GM21360 (cell line): ENCODE data around the gene GOSR2.
"Not testable (repeated sequence)": the region's sequence is repeated elsewhere in the genome, so short reads cannot be mapped to it uniquely, and the experiment has no call there.

Experiments
- ATAC-seq: cut with Tn5 transposase; IDR thresholded peaks from one replicate; pipeline ENCODE4 v1.9.1; 2021; ENCODE audit warnings: mild to moderate bottlenecking, moderate library complexity; ENCODE audit not compliant: unreplicated experiment

Gene GOSR2

GRCh38 chr17:46984892-46985291 is 61.9 kb downstream of the GOSR2 start:
- ATAC-seq, result no peak

GRCh38 chr17:46986366-46986765 is 63.4 kb downstream of the GOSR2 start:
- no peak for ATAC-seq

GRCh38 chr17:46987927-46988326 is 65.0 kb downstream of the GOSR2 start:
- ATAC-seq, result not testable (repeated sequence)

GRCh38 chr17:46989637-46990431 is 66.9 kb downstream of the GOSR2 start:
- no peak for ATAC-seq

- no peak for ATAC-seq
These were observed 68.7 kb downstream of the GOSR2 start for GRCh38 chr17:46991617-46992016.
